Activated CD4-positive, alpha-beta memory T cell treated with anti-CD3 and anti-CD28 coated beads, Interleukin-2, amount 10 ng/mL, durations not matched to agents 7 days and 5 days (primary cell): ENCODE results near the gene BHLHA15. TPM values are rescaled to one million over a fixed set of nuclear protein-coding genes. Genes with fewer than 3 reads are reported as not detected.
"Not testable (repeated sequence)": the region's sequence is repeated elsewhere in the genome, so short reads cannot be mapped to it uniquely, and the experiment has no call there.

ENCODE experiments used
- CTCF ChIA-PET: fragments of 350-600 bp; sonication (Branson Sonifier 250); formaldehyde crosslinking; loops from one replicate; lab custom pipeline; 2021; ENCODE audit warnings: antibody characterized with exemption, inconsistent platforms; lab: Charles Lee
- POLR2A ChIA-PET: fragments of 350-600 bp; sonication (Branson Sonifier 250); formaldehyde crosslinking; loops from one replicate; lab custom pipeline; 2021; ENCODE audit warnings: antibody characterized with exemption; lab: Charles Lee
- DNase-seq: peaks from one replicate; pipeline ENCODE4 v3.0.0-alpha.2; 2020
- H3K27ac Mint-ChIP-seq: one replicate; pipeline ENCODE4 v1.8.0; 2021; ENCODE audit warnings: mild to moderate bottlenecking, mixed read lengths
- H3K27me3 Mint-ChIP-seq: one replicate; pipeline ENCODE4 v1.8.0; 2021; ENCODE audit warnings: mixed read lengths
- H3K36me3 Mint-ChIP-seq: one replicate; pipeline ENCODE4 v1.8.0; 2021; ENCODE audit warnings: low read depth, mixed read lengths
- H3K4me1 Mint-ChIP-seq: one replicate; pipeline ENCODE4 v1.8.0; 2021; ENCODE audit warnings: mixed read lengths
- H3K4me3 Mint-ChIP-seq: one replicate; pipeline ENCODE4 v1.8.0; 2021; ENCODE audit warnings: mild to moderate bottlenecking, mixed read lengths
- H3K9me3 Mint-ChIP-seq: one replicate; pipeline ENCODE4 v1.8.0; 2021; ENCODE audit warnings: mixed read lengths
- total RNA-seq, 2 experiments: library from RNA; stranded (reverse); gene quantifications; one replicate each; pipeline ENCODE4 v1.2.3, GENCODE V29; 2021

The BHLHA15 gene
- total RNA-seq, 2 experiments from 2014 or later, result 0.43 TPM

- Mint-ChIP-seq H3K27ac (no peak overlapping the region), H3K4me1 (peaks cover 17% of the 10 kb centered on the region), H3K36me3 (peaks cover 10% of the 10 kb centered on the region), H3K9me3 (no peaks in the 10 kb centered on the region), H3K4me3 (no peak overlapping the region), H3K27me3 (no peaks in the 10 kb centered on the region)
- ChIA-PET CTCF (no interaction called here), POLR2A (interaction anchor here (1.1 kb wide), 1 partner anchor 35 kb away, joined by 4 read pairs; no protein-coding TSS in a partner anchor)
- DNase-seq, result no peak
These were observed 4.6 kb downstream of the BHLHA15 start for GRCh38 chr7:98215561-98216495.

- DNase-seq, result no peak
- Mint-ChIP-seq H3K27me3 (no peaks in the 10 kb centered on the region), H3K4me3 (no peak overlapping the region), H3K27ac (no peak overlapping the region), H3K9me3 (no peaks in the 10 kb centered on the region), H3K36me3 (peaks cover 15% of the 10 kb centered on the region), H3K4me1 (peaks cover 13% of the 10 kb centered on the region)
- POLR2A ChIA-PET, result no interaction called here
- CTCF ChIA-PET, result no interaction called here
These were observed 5.8 kb downstream of the BHLHA15 start for GRCh38 chr7:98216941-98217622.

- no peaks in the 10 kb centered on the region for H3K9me3 Mint-ChIP-seq
- ChIA-PET POLR2A (interaction anchor here (1.4 kb wide), 1 partner anchor 33 kb away, joined by 3 read pairs; no protein-coding TSS in a partner anchor), CTCF (no interaction called here)
- H3K4me3 Mint-ChIP-seq, result no peak overlapping the region
- H3K36me3 Mint-ChIP-seq, result peaks cover 15% of the 10 kb centered on the region
- H3K27ac Mint-ChIP-seq, result peak overlapping the region; percentile 4
- DNase-seq, result no peak
- no peaks in the 10 kb centered on the region for H3K27me3 Mint-ChIP-seq
- peaks cover 13% of the 10 kb centered on the region for H3K4me1 Mint-ChIP-seq
These were observed 6.7 kb downstream of the BHLHA15 start for GRCh38 chr7:98217623-98218582.

GRCh38 chr7:98219382-98219781 is 8.1 kb downstream of the BHLHA15 start:
- H3K27me3 Mint-ChIP-seq, DNase-seq, H3K9me3 Mint-ChIP-seq, CTCF ChIA-PET, H3K4me3 Mint-ChIP-seq: not testable (repeated sequence)
- POLR2A ChIA-PET, result interaction anchor here (1.1 kb wide), 1 partner anchor 32 kb away, joined by 3 read pairs; the partner anchor contains the start of gene TECPR1
- Mint-ChIP-seq H3K27ac (peak overlapping the region; percentile 35), H3K36me3 (peaks cover 15% of the 10 kb centered on the region), H3K4me1 (peaks cover 13% of the 10 kb centered on the region)

GRCh38 chr7:98221611-98222532 is 10.6 kb downstream of the BHLHA15 start:
- peaks cover 13% of the 10 kb centered on the region for H3K4me1 Mint-ChIP-seq
- ChIA-PET POLR2A (no interaction called here), CTCF (no interaction called here)
- no peak overlapping the region for H3K27ac Mint-ChIP-seq
- DNase-seq, result no peak
- H3K4me3 Mint-ChIP-seq, result no peak overlapping the region
- H3K27me3 Mint-ChIP-seq, result no peaks in the 10 kb centered on the region
- no peaks in the 10 kb centered on the region for H3K9me3 Mint-ChIP-seq
- peaks cover 20% of the 10 kb centered on the region for H3K36me3 Mint-ChIP-seq

GRCh38 chr7:98222533-98223195 is 11.4 kb downstream of the BHLHA15 start:
- Mint-ChIP-seq H3K27me3 (no peaks in the 10 kb centered on the region), H3K4me1 (peaks cover 13% of the 10 kb centered on the region), H3K36me3 (peaks cover 23% of the 10 kb centered on the region), H3K4me3 (no peak overlapping the region), H3K27ac (no peak overlapping the region), H3K9me3 (no peaks in the 10 kb centered on the region)
- ChIA-PET POLR2A (no interaction called here), CTCF (no interaction called here)
- DNase-seq, result no peak

GRCh38 chr7:98223351-98223897 is 12.2 kb downstream of the BHLHA15 start:
- DNase-seq, result no peak
- ChIA-PET CTCF (no interaction called here), POLR2A (no interaction called here)
- Mint-ChIP-seq H3K4me1 (peaks cover 9% of the 10 kb centered on the region), H3K27ac (no peak overlapping the region), H3K36me3 (peaks cover 29% of the 10 kb centered on the region), H3K27me3 (no peaks in the 10 kb centered on the region), H3K9me3 (no peaks in the 10 kb centered on the region), H3K4me3 (no peak overlapping the region)

- Mint-ChIP-seq H3K4me1 (peaks cover 4% of the 10 kb centered on the region), H3K27me3 (no peaks in the 10 kb centered on the region), H3K27ac (no peak overlapping the region), H3K36me3 (peaks cover 25% of the 10 kb centered on the region), H3K9me3 (no peaks in the 10 kb centered on the region), H3K4me3 (no peak overlapping the region)
- DNase-seq, result no peak
- POLR2A ChIA-PET, result no interaction called here
- CTCF ChIA-PET, result interaction anchor here (0.5 kb wide), 1 partner anchor 1189 kb away, joined by 3 read pairs; no protein-coding TSS in a partner anchor
These were observed 12.9 kb downstream of the BHLHA15 start for GRCh38 chr7:98223898-98224700.

GRCh38 chr7:98224701-98225181 is 13.5 kb downstream of the BHLHA15 start:
- H3K27me3 Mint-ChIP-seq, result no peaks in the 10 kb centered on the region
- CTCF ChIA-PET, result interaction anchor here (0.5 kb wide), 1 partner anchor 1188 kb away, joined by 3 read pairs; no protein-coding TSS in a partner anchor
- no peak overlapping the region for H3K27ac Mint-ChIP-seq
- peaks cover 21% of the 10 kb centered on the region for H3K36me3 Mint-ChIP-seq
- H3K4me1 Mint-ChIP-seq, result no peaks in the 10 kb centered on the region
- H3K4me3 Mint-ChIP-seq, result no peak overlapping the region
- POLR2A ChIA-PET, result no interaction called here
- no peaks in the 10 kb centered on the region for H3K9me3 Mint-ChIP-seq
- no peak for DNase-seq

GRCh38 chr7:98225913-98226614 is 14.8 kb downstream of the BHLHA15 start:
- ChIA-PET POLR2A (no interaction called here), CTCF (no interaction called here)
- Mint-ChIP-seq H3K27ac (no peak overlapping the region), H3K36me3 (peaks cover 21% of the 10 kb centered on the region), H3K4me3 (no peak overlapping the region), H3K27me3 (no peaks in the 10 kb centered on the region), H3K9me3 (no peaks in the 10 kb centered on the region), H3K4me1 (no peaks in the 10 kb centered on the region)
- DNase-seq, result no peak
